Esophagus (tissue), 2 donors: ENCODE measurements around the gene GRAPL. TPM values are rescaled to one million over a fixed set of nuclear protein-coding genes. Genes with fewer than 3 reads are reported as not detected.
A peak's percentile ranks its signal among the peaks of the same experiment; 100 is the strongest.
"Not testable (repeated sequence)": the region's sequence is repeated elsewhere in the genome, so short reads cannot be mapped to it uniquely, and the experiment has no call there.

Experiments
- H3K27ac ChIP-seq, 2 donors: one replicate each; pipeline ENCODE4 v1.5.1; 2013; ENCODE audit warnings: low read depth in 2 of 2, mild to moderate bottlenecking in 2 of 2, inconsistent platforms in 1 of 2, low read length in 1 of 2, moderate library complexity in 1 of 2
- H3K27me3 ChIP-seq, 2 donors: one replicate each; pipeline ENCODE4 v1.6.1; 2013; ENCODE audit warnings: low read length in 2 of 2, control low read depth in 1 of 2, mild to moderate bottlenecking in 1 of 2; ENCODE audit not compliant: insufficient read depth in 2 of 2, control insufficient read depth in 1 of 2
- H3K36me3 ChIP-seq, 2 donors: one replicate each; pipeline ENCODE4 v1.6.1; 2013; ENCODE audit warnings: low read length in 1 of 2; ENCODE audit not compliant: control insufficient read depth in 2 of 2, insufficient read depth in 2 of 2
- H3K4me1 ChIP-seq, 2 donors: one replicate each; pipeline ENCODE4 v1.6.1; 2013; ENCODE audit warnings: low read length in 1 of 2; ENCODE audit not compliant: control insufficient read depth in 2 of 2, insufficient read depth in 2 of 2
- H3K4me3 ChIP-seq, 2 donors: one replicate each; pipeline ENCODE4 v1.5.1; 2013; ENCODE audit warnings: low read length in 2 of 2, mild to moderate bottlenecking in 2 of 2, low read depth in 1 of 2, moderate library complexity in 1 of 2
- H3K9me3 ChIP-seq, 2 donors: one replicate each; pipeline ENCODE4 v1.6.1; 2013; ENCODE audit warnings: mild to moderate bottlenecking in 2 of 2, low read depth in 1 of 2, low read length in 1 of 2, moderate library complexity in 1 of 2; ENCODE audit not compliant: control insufficient read depth in 2 of 2, insufficient read depth in 1 of 2
- whole genome bisulfite sequencing, 2 donors: extraction: QIAGEN DNeasy Blood & Tissue Kit; methylation state at CpG; one replicate each; pipeline ENCODE4 v1.1.7; 2013; 5-methylcytosine and 5-hydroxymethylcytosine counted together
- polyA plus RNA-seq, 2 donors: library from polyadenylated mRNA; stranded (reverse); fragments of 200-250 nt; gene quantifications; one replicate each; pipeline ENCODE4 v1.2.3, GENCODE V29; 2013
- donor health status: healthy with polysubstance abuse.
- donor health status: Bipolar disorder and iron deficiency.

The GRAPL gene
- polyA plus RNA-seq, 2 donors = 0.38 to 1.5 TPM

DNA sequence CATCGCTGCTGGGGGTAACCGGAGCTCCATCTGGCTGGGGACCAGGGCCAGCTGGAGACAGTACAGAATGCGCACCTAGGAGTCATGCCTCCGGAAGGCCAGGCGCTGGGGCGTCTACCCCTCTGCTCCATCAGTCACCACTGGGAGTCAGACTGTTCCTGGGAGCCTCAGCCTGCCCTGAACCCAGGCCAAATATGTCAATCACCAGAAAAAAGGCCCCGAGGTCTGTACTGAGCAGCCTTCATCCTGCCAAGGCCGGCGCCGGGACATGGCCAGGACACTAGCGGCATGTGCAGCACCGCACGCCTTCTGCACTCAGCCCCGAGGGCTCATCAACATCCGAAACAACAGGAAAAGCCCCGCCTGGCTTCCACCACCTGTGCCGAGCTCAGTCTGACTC is 8.7 kb downstream of the GRAPL start:
- WGBS, 2 donors = no CpG with 5 or more reads among the region's 17 CpGs
- not testable (repeated sequence) for H3K9me3 ChIP-seq, H3K27ac ChIP-seq

DNA sequence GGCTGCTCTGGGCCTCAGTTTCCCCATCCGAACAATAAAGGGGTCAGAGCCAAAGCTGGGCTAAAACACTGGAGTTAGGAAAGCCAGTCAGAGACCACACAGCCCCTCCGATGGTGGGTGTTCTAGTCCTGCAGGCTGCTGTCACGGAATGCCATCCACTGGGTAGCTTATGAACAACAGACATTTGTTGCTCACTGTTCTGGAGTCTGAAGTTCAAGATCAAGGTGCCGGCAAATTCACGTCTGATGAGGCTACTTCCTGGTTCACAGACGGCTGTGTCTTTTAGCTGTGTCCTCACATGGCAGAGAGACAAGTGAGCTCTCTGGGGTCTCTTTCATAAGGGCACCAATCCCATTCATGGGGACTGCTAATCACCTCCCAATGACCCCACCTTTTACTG is 9.2 kb downstream of the GRAPL start:
- WGBS, 2 donors = 0% methylated on average over 1 of the region's 6 CpGs; no CpG with 5 or more reads in 1 of the 2 donors
- not testable (repeated sequence) for H3K4me3 ChIP-seq, H3K27me3 ChIP-seq, H3K9me3 ChIP-seq, H3K27ac ChIP-seq, H3K36me3 ChIP-seq, H3K4me1 ChIP-seq

More for the DNA sequence above, 8.7 kb downstream of the GRAPL start:
- not testable (repeated sequence) for H3K36me3 ChIP-seq, H3K27me3 ChIP-seq, H3K4me1 ChIP-seq, H3K4me3 ChIP-seq

DNA sequence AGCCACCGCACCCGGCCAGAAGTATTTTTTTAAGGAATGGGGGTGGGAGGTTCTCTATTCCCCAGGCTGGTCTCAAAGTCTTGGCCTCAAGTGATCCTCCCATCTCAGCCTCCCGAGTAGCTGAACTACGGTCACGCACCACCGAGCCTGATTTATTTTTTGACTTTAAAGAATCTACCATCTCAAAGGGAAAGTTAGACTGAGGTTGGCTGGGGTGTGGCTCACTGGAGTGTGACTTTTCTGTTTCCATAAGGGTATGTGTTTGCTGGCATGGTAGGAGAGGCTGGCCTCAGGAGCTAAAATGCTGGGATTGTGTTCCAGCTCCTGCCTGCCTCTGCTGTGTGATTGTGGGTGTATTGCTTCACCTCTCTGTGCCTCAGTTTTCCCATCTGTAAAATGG is 10.6 kb downstream of the GRAPL start:
- H3K4me3 ChIP-seq, H3K4me1 ChIP-seq, H3K27ac ChIP-seq, H3K27me3 ChIP-seq, H3K36me3 ChIP-seq, H3K9me3 ChIP-seq: not testable (repeated sequence)
- no CpG with 5 or more reads among the region's 6 CpGs for WGBS, 2 donors

- not testable (repeated sequence) for H3K4me3 ChIP-seq, H3K27ac ChIP-seq, H3K9me3 ChIP-seq, H3K36me3 ChIP-seq, H3K27me3 ChIP-seq, H3K4me1 ChIP-seq
- WGBS, 2 donors = 16% methylated on average over 4 of the region's 30 CpGs; no CpG with 5 or more reads in 1 of the 2 donors
These were observed 14.2 kb downstream of the GRAPL start for GRCh38 chr17:19141366-19142155.

DNA sequence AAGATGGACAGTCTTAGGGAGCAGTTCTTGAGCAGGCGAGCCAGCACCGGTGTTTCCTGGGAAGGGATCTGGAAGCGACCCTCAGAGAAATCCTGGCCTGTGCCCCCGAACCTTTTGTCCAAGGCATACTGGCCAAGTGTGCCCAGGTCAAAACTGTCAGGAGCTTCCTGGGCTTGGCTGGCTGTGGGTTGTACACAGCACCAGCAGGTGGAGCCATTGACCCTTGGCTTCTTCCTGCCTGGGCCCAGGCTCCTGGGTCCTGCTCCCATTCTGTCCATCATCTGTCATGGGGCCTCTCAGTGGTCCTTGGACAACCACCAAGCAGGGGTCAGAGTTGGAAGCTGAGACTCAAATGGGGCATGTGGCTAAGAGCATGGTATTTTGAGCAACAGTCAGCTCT is 15.0 kb downstream of the GRAPL start:
- peak overlapping the region in 1 of 2 donors; percentile 13 for H3K27ac ChIP-seq
- H3K4me3 ChIP-seq, H3K9me3 ChIP-seq, H3K4me1 ChIP-seq, H3K27me3 ChIP-seq, H3K36me3 ChIP-seq: not testable (repeated sequence)
- WGBS, 2 donors = no CpG with 5 or more reads among the region's 4 CpGs

DNA sequence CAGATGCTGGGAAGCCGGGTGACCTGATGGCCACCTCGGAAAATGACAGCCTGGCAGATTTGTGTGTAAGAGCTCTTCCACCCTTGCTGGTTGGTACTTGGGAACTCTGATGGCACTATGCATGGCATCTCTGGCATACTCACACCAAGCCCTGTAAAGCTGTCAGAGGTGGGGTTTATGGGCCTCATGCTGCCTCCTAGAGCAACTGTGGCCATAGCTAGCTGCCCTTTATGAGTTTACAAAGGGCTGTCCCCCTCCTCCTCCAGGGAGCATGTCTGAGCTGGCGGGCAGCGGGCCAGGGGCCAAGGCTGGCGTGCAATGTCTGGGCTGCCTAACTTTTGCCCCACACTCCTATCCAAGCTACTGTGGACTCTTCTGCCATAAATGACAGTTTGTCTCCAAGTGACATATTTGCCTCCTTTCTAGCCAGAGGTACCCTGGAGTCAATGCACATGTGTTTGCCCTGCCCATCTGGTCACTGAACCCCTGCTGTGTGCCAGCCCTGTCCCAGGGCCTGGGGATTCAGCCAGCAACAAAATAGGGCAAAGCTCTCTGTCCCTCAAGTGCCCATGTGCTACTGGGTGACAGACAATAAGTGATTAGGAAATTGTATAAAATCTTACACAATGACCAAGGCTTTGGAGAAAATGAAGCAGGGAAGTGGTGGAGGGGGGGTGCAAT is 15.8 kb downstream of the GRAPL start:
- not testable (repeated sequence) for H3K9me3 ChIP-seq, H3K4me1 ChIP-seq, H3K4me3 ChIP-seq, H3K27ac ChIP-seq, H3K36me3 ChIP-seq, H3K27me3 ChIP-seq
- 89% methylated on average over 2 of the region's 5 CpGs; no CpG with 5 or more reads in 1 of the 2 donors for WGBS, 2 donors

DNA sequence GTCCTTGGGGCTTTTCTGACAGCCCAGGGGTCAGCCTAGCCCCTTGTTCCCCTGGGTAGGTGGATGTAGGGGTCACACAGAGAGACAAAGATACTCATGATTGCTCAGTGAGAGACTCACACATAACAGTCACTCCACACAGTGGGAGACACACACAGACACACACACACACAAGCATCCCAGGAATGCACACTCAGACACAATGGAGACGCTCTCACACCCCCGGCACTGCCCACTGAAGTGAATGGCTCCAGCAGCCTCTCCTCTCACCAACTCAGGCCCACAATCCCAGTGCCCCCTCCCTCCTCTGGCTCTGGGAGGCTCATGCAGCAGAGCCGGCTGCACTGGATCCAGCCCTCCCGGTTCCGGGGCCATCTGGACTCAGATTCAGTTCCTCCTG is 17.0 kb downstream of the GRAPL start:
- not testable (repeated sequence) for H3K36me3 ChIP-seq, H3K27me3 ChIP-seq, H3K4me3 ChIP-seq, H3K27ac ChIP-seq, H3K4me1 ChIP-seq, H3K9me3 ChIP-seq
- WGBS, 2 donors = 25 to 38% methylated on average over 2 of the region's 5 CpGs

DNA sequence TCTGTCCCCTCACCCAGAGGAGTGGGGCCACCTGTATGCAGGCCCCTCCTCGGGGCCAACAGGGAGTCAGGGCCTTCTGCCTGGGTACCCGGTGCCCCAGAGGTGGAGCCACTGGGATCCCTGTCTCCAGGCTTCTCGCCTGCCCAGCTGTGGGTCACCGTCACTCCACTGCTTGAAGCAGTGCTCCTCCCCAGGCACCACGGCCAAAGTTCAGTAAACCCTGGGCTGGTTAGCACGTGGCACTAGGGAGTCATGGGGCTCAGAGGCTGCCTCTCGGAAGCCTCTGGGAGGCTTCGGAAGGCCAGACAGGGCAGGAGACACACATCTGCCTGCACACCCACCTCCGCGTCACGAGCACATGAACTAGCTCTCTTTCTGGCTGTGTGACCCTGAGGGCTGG is 18.1 kb downstream of the GRAPL start:
- WGBS, 2 donors = no CpG with 5 or more reads among the region's 11 CpGs
- not testable (repeated sequence) for H3K27ac ChIP-seq, H3K4me3 ChIP-seq, H3K9me3 ChIP-seq, H3K27me3 ChIP-seq, H3K36me3 ChIP-seq, H3K4me1 ChIP-seq

DNA sequence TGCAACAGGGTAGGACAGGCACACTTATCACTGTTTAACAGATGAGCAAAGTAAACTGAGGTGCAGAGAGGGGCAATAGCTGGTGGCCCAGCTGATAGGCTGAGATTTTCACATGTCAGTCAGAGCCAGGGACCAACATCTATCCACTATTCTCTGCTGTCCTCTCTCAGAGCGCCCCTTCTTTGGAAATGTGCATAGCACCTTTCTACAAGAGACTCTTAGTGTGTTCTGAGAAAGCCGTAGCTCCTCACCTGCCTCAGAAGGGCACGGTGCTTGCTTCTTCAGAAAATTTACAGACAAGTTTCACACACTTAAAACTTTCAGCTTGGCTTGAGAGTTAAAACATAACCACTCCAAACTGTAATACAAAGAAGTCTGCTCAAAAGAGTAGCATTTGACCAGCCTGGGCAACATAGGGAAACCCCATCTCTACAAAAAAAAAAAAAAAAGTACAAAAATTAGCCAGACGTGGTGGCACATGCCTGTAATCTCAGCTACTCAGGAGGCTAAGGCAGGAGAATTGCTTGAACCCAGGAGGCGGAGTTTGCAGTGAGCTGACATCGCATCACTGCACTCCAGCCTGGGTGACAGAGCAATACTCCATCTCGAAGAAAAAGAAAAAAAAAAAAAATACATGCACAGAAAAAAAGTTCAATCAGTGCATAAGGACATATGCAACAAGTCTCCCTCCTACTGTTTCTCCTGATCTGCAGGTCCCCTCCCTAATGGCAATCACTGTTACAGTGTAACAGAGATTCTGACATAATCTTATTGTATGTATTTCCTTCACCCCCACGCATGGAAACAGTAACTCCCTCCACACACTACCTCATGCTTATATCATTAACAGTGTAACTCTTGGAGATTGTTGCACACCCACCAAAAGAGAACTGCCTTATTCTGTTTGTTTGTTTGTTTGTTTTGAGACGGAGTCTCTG is 23.6 kb downstream of the GRAPL start:
- H3K27ac ChIP-seq, H3K27me3 ChIP-seq, H3K4me1 ChIP-seq, H3K9me3 ChIP-seq, H3K36me3 ChIP-seq, H3K4me3 ChIP-seq: not testable (repeated sequence)
- WGBS, 2 donors = no CpG with 5 or more reads among the region's 9 CpGs
